ENCODE measurements around the gene F10. TPM values are rescaled to one million over a fixed set of nuclear protein-coding genes. Genes with fewer than 3 reads are reported as not detected.

F10 gene
- polyA plus RNA-seq, 1 of the 3 experiments (the other 2 are of a cell fraction) = 12.5 TPM

DNA sequence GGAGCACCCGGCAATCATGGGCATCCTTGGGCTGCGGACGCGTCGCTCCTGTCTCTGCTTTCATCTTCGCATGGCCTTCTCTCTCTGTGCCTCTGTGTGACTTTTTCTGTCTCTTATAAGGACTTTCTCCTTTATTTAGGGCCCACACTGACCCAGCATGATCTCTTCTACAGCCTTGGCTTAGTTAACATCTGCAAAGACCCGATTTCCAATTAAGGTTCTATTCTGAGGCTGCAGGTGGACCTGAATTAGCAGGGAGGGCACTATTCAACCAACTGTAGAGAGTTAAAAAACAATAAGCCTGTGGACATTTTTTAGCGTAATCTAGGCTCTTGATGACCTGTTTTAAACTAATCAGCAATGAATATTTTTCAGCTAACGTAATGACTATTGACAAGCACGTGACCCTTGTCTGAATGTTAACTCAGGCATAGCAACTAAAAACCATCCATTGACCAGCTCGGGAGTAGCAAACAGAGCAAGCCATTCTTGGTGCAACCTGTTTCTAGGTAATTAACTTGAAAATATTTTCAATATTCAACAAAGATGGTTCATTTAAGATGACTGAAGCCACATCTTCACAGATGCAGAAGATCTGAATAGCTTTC, 15.2 kb downstream of the F10 start:
- Histone ChIP-seq H4K20me1 (ENCODE audit: insufficient read depth) (no peaks in the 10 kb centered on the region), H3F3A (replicated peaks; ENCODE audit: insufficient read depth) (peaks cover 6% of the 10 kb centered on the region), H3K27ac (ENCODE audit: low read depth in 2 of 2, low read length in 1 of 2) (no peak overlapping the region), H3K9me2 (no peaks in the 10 kb centered on the region), H3K9ac (no peak overlapping the region), H3K27me3 (ENCODE audit: insufficient read depth) (no peaks in the 10 kb centered on the region), H3K4me3 (ENCODE audit: low read depth in 2 of 2, low read length in 1 of 2) (no peak overlapping the region), H3K36me3 (replicated peaks in 1 of 2; ENCODE audit: control insufficient read depth in 1 of 2, insufficient read depth in 2 of 2, low read length in 1 of 2) (no peaks in the 10 kb centered on the region), H2AFZ (ENCODE audit: low read depth) (no peak overlapping the region), H3K4me2 (no peak overlapping the region), H3K9me3 (no peaks in the 10 kb centered on the region), H3K79me2 (ENCODE audit: insufficient read depth) (no peaks in the 10 kb centered on the region), H3K4me1 (ENCODE audit: control insufficient read depth in 1 of 2, insufficient read depth in 2 of 2, low read depth in 1 of 2, low read length in 1 of 2) (no peaks in the 10 kb centered on the region)
- CTCF ChIA-PET = no interaction called here
- no peak for DNase-seq
- TF ChIP-seq NRF1 (IDR thresholded peaks at IDR 0.05; ENCODE audit: low read depth, low read length) (no peak), RXRA (IDR thresholded peaks at IDR 0.05; ENCODE audit: borderline replicate concordance, low read depth) (no peak), TAF1 (IDR thresholded peaks at IDR 0.05; ENCODE audit: borderline replicate concordance, low read depth, low read length) (no peak), TEAD4 (IDR thresholded peaks at IDR 0.05; ENCODE audit: borderline replicate concordance, insufficient read depth) (no peak), MAX (IDR thresholded peaks at IDR 0.05; ENCODE audit: low read depth) (no peak), MXI1 (IDR thresholded peaks at IDR 0.05; ENCODE audit: low read depth, low read length) (no peak), SMC3 (IDR thresholded peaks at IDR 0.05; ENCODE audit: low read depth, low read length) (no peak), USF2 (IDR thresholded peaks at IDR 0.05; ENCODE audit: borderline replicate concordance, low read depth, low read length) (no peak), TCF12 (IDR thresholded peaks at IDR 0.05) (no peak), NFIC (IDR thresholded peaks at IDR 0.05; ENCODE audit: borderline replicate concordance) (no peak), RAD21 (IDR thresholded peaks at IDR 0.05; ENCODE audit: low read length) (no peak)
- TF ChIP-seq, protein P1, sequence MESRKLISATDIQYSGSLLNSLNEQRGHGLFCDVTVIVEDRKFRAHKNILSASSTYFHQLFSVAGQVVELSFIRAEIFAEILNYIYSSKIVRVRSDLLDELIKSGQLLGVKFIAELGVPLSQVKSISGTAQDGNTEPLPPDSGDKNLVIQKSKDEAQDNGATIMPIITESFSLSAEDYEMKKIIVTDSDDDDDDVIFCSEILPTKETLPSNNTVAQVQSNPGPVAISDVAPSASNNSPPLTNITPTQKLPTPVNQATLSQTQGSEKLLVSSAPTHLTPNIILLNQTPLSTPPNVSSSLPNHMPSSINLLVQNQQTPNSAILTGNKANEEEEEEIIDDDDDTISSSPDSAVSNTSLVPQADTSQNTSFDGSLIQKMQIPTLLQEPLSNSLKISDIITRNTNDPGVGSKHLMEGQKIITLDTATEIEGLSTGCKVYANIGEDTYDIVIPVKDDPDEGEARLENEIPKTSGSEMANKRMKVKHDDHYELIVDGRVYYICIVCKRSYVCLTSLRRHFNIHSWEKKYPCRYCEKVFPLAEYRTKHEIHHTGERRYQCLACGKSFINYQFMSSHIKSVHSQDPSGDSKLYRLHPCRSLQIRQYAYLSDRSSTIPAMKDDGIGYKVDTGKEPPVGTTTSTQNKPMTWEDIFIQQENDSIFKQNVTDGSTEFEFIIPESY (IDR thresholded peaks at IDR 0.05; ENCODE audit: borderline replicate concordance, low read depth) = no peak
- TF ChIP-seq, protein P2, sequence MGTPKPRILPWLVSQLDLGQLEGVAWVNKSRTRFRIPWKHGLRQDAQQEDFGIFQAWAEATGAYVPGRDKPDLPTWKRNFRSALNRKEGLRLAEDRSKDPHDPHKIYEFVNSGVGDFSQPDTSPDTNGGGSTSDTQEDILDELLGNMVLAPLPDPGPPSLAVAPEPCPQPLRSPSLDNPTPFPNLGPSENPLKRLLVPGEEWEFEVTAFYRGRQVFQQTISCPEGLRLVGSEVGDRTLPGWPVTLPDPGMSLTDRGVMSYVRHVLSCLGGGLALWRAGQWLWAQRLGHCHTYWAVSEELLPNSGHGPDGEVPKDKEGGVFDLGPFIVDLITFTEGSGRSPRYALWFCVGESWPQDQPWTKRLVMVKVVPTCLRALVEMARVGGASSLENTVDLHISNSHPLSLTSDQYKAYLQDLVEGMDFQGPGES (IDR thresholded peaks at IDR 0.05; ENCODE audit: low read depth, low read length) = no peak
- POLR2A ChIA-PET = no interaction called here
- 76% methylated on average over 11 of the region's 11 CpGs for WGBS (ENCODE audit: low lambda C conversion rate)
